HEK293T (cell line): ENCODE measurements around the gene ADCY3.

ENCODE experiments used
- CTCF ChIA-PET: fragments of 350-600 bp; formaldehyde crosslinking; extraction: SDS; loops from one replicate; lab custom pipeline; 2021; ENCODE audit warnings: antibody characterized with exemption, inconsistent platforms; lab: Yijun Ruan, JAX
- POLR2A ChIA-PET: fragments of 350-600 bp; formaldehyde crosslinking; extraction: SDS; loops from one replicate; lab custom pipeline; 2020; ENCODE audit warnings: antibody characterized with exemption, inconsistent platforms; lab: Yijun Ruan, JAX
- DNase-seq: peaks from one replicate; pipeline ENCODE4 v3.0.0; 2012; ENCODE audit warnings: mixed read lengths; ENCODE audit errors: extremely low spot score
- ARNT ChIP-seq: fragments of 450-650 bp; IDR thresholded peaks from 2 replicates; pipeline ENCODE4 v1.6.1; 2017; ENCODE audit warnings: mild to moderate bottlenecking
- BHLHE40 ChIP-seq: fragments of 450-650 bp; IDR thresholded peaks from 2 replicates; pipeline ENCODE4 v1.6.1; 2016; ENCODE audit warnings: mild to moderate bottlenecking, moderate library complexity, borderline replicate concordance
- CTBP1 ChIP-seq: fragments of 450-650 bp; IDR thresholded peaks from 2 replicates; pipeline ENCODE4 v1.6.1; 2016; ENCODE audit warnings: borderline replicate concordance
- ELF4 ChIP-seq: fragments of 450-650 bp; IDR thresholded peaks from 2 replicates; pipeline ENCODE4 v1.6.1; 2017; ENCODE audit warnings: antibody characterized with exemption
- FOXA1 ChIP-seq: fragments of 450-650 bp; IDR thresholded peaks from 2 replicates; pipeline ENCODE4 v1.6.1; 2016; ENCODE audit warnings: mild to moderate bottlenecking
- FOXK2 ChIP-seq: fragments of 450-650 bp; IDR thresholded peaks from 2 replicates; pipeline ENCODE4 v1.6.1; 2016; ENCODE audit warnings: mild to moderate bottlenecking
- FOXM1 ChIP-seq: fragments of 450-650 bp; IDR thresholded peaks from 2 replicates; pipeline ENCODE4 v1.6.1; 2017; ENCODE audit warnings: mild to moderate bottlenecking, borderline replicate concordance
- HDGF ChIP-seq: fragments of 450-650 bp; IDR thresholded peaks from 2 replicates; pipeline ENCODE4 v1.6.1; 2017; ENCODE audit warnings: antibody characterized with exemption, borderline replicate concordance
- L3MBTL2 ChIP-seq: fragments of 450-650 bp; conservative IDR thresholded peaks from 2 replicates; pipeline ENCODE4 v1.6.1; 2016; ENCODE audit warnings: mild to moderate bottlenecking
- LEF1 ChIP-seq: fragments of 450-650 bp; IDR thresholded peaks from 2 replicates; pipeline ENCODE4 v1.6.1; 2017; ENCODE audit warnings: mild to moderate bottlenecking, borderline replicate concordance
- NFRKB ChIP-seq: fragments of 450-650 bp; IDR thresholded peaks from 2 replicates; pipeline ENCODE4 v1.6.1; 2016; ENCODE audit warnings: mild to moderate bottlenecking, moderate library complexity
- PKNOX1 ChIP-seq: fragments of 450-650 bp; IDR thresholded peaks from 2 replicates; pipeline ENCODE4 v1.6.1; 2016
- SP1 ChIP-seq: fragments of 450-650 bp; IDR thresholded peaks from 2 replicates; pipeline ENCODE4 v1.6.1; 2017
- SUZ12 ChIP-seq: fragments of 450-650 bp; IDR thresholded peaks from 2 replicates; pipeline ENCODE4 v1.6.1; 2016; ENCODE audit warnings: mild to moderate bottlenecking
- TARDBP ChIP-seq: fragments of 450-650 bp; IDR thresholded peaks from 2 replicates; pipeline ENCODE4 v1.6.1; 2016
- ZNF384 ChIP-seq: fragments of 450-650 bp; IDR thresholded peaks from 2 replicates; pipeline ENCODE4 v1.6.1; 2016

ADCY3 gene

GRCh38 chr2:24831221-24832072 is 88.6 kb downstream of the ADCY3 start:
- DNase-seq, result no peak
- ChIA-PET POLR2A (no interaction called here), CTCF (interaction anchor here (0.7 kb wide), 1 partner anchor 409 kb away, joined by 4 read pairs; no protein-coding TSS in a partner anchor)
- TF ChIP-seq PKNOX1 (no peak), BHLHE40 (no peak), FOXK2 (no peak)

- POLR2A ChIA-PET, result no interaction called here
- TF ChIP-seq NFRKB (no peak), HDGF (no peak), ELF4 (no peak), FOXM1 (no peak), L3MBTL2 (no peak), LEF1 (no peak), BHLHE40 (no peak), FOXA1 (no peak), SUZ12 (no peak), ARNT (no peak), FOXK2 (no peak), CTBP1 (no peak), ZNF384 (no peak), SP1 (no peak), PKNOX1 (no peak), TARDBP (no peak)
- CTCF ChIA-PET, result interaction anchor here (0.7 kb wide), 1 partner anchor 409 kb away, joined by 4 read pairs; no protein-coding TSS in a partner anchor
- DNase-seq, result no peak
Observed at GRCh38 chr2:24830786-24831185, 89.3 kb downstream of the ADCY3 start.

- CTCF ChIA-PET, result interaction anchor here (0.7 kb wide), 1 partner anchor 408 kb away, joined by 4 read pairs; no protein-coding TSS in a partner anchor
- POLR2A ChIA-PET, result no interaction called here
- TF ChIP-seq HDGF (no peak), TARDBP (no peak), ELF4 (no peak), BHLHE40 (no peak), LEF1 (no peak), NFRKB (no peak), SUZ12 (no peak), PKNOX1 (no peak), CTBP1 (no peak), L3MBTL2 (no peak), SP1 (no peak), ZNF384 (no peak), FOXM1 (no peak), FOXK2 (no peak), FOXA1 (no peak), ARNT (no peak)
- DNase-seq, result no peak
Observed at GRCh38 chr2:24830351-24830750, 89.7 kb downstream of the ADCY3 start.

- no peak for DNase-seq
- POLR2A ChIA-PET, result interaction anchor here (0.6 kb wide), 1 partner anchor 418 kb away, joined by 3 read pairs; no protein-coding TSS in a partner anchor
- CTCF ChIA-PET, result interaction anchor here (0.6 to 2.4 kb wide), 11 partner anchors 9 to 1591 kb away, joined by 3 to 12 read pairs (median 3); no protein-coding TSS in a partner anchor
- TF ChIP-seq LEF1, result no peak
- TF ChIP-seq BHLHE40, result no peak
- TF ChIP-seq SUZ12, result no peak
- no peak for TF ChIP-seq NFRKB
- no peak for TF ChIP-seq ZNF384
- TF ChIP-seq HDGF, result no peak
- no peak for TF ChIP-seq TARDBP
- no peak for TF ChIP-seq FOXA1
- TF ChIP-seq FOXK2, result no peak
- no peak for TF ChIP-seq PKNOX1
- no peak for TF ChIP-seq FOXM1
- no peak for TF ChIP-seq CTBP1
- TF ChIP-seq ARNT, result no peak
- TF ChIP-seq ELF4, result no peak
- no peak for TF ChIP-seq SP1
- TF ChIP-seq L3MBTL2, result no peak
Observed at GRCh38 chr2:24828238-24828996, 91.6 kb downstream of the ADCY3 start.
